ENCODE data around the gene GORASP1.

Gene GORASP1

DNA sequence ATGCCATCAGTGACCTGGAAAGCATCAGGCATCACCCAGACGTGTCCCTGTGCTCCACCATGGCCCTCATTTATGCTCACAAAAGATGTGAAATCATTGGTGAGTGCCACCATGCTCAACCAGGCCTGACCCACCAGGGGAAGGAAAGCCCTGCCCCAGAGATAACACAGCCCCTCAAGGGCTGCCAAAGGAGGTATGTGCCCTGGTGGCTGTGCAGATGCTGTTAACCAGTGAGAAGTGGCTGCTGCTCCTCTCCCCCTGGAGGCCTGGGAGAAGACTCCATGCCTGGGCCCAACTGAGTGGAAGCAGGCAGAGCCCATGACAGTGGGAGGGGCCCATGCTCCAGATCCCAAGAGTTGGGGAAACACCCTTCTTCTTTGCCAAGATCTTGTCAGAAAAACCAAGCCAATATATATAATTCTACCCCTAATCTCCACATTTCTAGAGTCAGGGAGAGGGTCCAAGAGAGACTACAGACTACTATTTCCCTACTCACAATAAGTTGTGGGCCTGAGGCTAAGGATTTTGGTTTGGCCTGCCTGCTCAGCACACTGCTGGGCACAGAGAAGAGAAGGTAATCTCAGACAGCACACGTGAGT, 2.7 kb upstream of the GORASP1 start:
- Mint-ChIP-seq H3K4me3 (no peak overlapping the region), H3K27ac (no peak overlapping the region), H3K27me3 (no peaks in the 10 kb centered on the region), H3K9me3 (no peaks in the 10 kb centered on the region), H3K4me1 (ENCODE audit: low read depth in 2 of 2) (peaks cover 37 to 38% of the 10 kb centered on the region in 2 donors), H3K36me3 (ENCODE audit: insufficient read depth) (peaks cover 4% of the 10 kb centered on the region)
- ATAC-seq (replicated peaks) (no peak), DNase-seq (no peak)

DNA sequence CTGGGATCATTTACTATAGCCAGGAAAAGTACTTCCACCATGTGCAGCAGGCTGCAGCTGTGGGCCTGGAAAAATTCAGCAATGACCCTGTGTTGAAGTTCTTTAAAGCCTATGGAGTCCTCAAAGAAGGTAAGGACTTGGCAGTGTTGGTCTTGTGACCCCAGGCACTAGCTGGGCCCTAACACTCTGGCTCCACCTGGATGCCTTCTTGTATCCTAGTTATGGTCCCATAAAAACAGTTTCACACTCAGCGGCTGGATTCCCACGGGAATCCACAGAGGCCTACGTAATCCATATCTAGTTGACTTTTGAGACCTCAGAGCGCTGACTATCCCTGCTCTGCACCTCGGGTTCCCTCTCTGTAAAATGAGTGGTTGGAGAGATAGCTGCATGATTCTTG, 1.7 kb upstream of the GORASP1 start:
- peak overlapping the region; percentile 93 to 97 for H3K4me3 Mint-ChIP-seq
- ATAC-seq (replicated peaks) (no peak), DNase-seq (no peak)
- H3K27ac Mint-ChIP-seq: no peak overlapping the region
- H3K9me3 Mint-ChIP-seq: no peaks in the 10 kb centered on the region
- peaks cover 4% of the 10 kb centered on the region for H3K36me3 Mint-ChIP-seq (ENCODE audit: insufficient read depth)
- H3K4me1 Mint-ChIP-seq (ENCODE audit: low read depth in 2 of 2): peaks cover 43% of the 10 kb centered on the region in 2 donors
- no peaks in the 10 kb centered on the region for H3K27me3 Mint-ChIP-seq

- H3K27ac Mint-ChIP-seq: peak overlapping the region; percentile 91 to 95
- H3K9me3 Mint-ChIP-seq: no peaks in the 10 kb centered on the region
- H3K27me3 Mint-ChIP-seq: no peaks in the 10 kb centered on the region
- peak overlapping the region; percentile 93 to 97 for H3K4me3 Mint-ChIP-seq
- ATAC-seq (replicated peaks) (peak; percentile 77), DNase-seq (peak; percentile 43 to 49 (median 46))
- H3K36me3 Mint-ChIP-seq (ENCODE audit: insufficient read depth): peaks cover 6% of the 10 kb centered on the region
- H3K4me1 Mint-ChIP-seq (ENCODE audit: low read depth in 2 of 2): peaks cover 46 to 47% of the 10 kb centered on the region in 2 donors
Observed at GRCh38 chr3:39108200-39108710, 828 bp upstream of the GORASP1 start.

GRCh38 chr3:39106851-39107387, 508 bp downstream of the GORASP1 start:
- DNase-seq (no peak), ATAC-seq (replicated peaks) (peak; percentile 3)
- peaks cover 6% of the 10 kb centered on the region for H3K36me3 Mint-ChIP-seq (ENCODE audit: insufficient read depth)
- peak overlapping the region; percentile 83 to 97 for H3K4me3 Mint-ChIP-seq
- H3K27me3 Mint-ChIP-seq: no peaks in the 10 kb centered on the region
- H3K27ac Mint-ChIP-seq: peak overlapping the region; percentile 2 to 60
- H3K9me3 Mint-ChIP-seq: no peaks in the 10 kb centered on the region
- H3K4me1 Mint-ChIP-seq (ENCODE audit: low read depth in 2 of 2): peaks cover 56 to 59% of the 10 kb centered on the region in 2 donors

DNA sequence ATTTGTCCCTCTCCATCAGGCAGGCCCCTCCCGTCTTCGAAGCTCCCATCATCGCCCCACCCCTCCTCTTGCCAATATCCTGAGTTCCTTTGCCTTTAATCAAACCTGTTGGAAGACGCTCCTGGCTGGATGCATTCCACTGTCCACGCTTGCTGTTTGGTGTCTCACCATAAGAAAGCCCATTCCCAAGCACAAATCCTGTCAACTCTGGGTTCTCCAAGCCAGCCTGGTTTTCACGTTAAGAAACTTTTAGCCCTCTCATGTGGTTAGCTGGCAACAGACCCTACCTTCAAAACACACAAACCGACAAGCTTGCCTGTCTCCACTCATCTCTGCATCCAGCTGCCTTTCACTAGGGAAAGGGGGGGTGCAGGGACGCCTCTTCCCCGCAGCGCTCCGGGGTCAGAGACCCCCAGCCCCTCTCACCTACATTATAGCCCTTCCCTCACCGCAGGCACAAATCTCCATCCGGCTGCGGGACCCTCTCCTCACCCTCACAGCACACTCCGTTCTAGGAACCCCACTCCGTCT, 1.1 kb downstream of the GORASP1 start:
- Mint-ChIP-seq H3K4me1 (ENCODE audit: low read depth in 2 of 2) (peaks cover 56 to 62% of the 10 kb centered on the region in 2 donors), H3K27ac (peak overlapping the region; percentile 2 to 60), H3K27me3 (no peaks in the 10 kb centered on the region), H3K4me3 (peak overlapping the region; percentile 83 to 97), H3K9me3 (no peaks in the 10 kb centered on the region), H3K36me3 (ENCODE audit: insufficient read depth) (peaks cover 6% of the 10 kb centered on the region)
- DNase-seq (no peak), ATAC-seq (replicated peaks) (no peak)

DNA sequence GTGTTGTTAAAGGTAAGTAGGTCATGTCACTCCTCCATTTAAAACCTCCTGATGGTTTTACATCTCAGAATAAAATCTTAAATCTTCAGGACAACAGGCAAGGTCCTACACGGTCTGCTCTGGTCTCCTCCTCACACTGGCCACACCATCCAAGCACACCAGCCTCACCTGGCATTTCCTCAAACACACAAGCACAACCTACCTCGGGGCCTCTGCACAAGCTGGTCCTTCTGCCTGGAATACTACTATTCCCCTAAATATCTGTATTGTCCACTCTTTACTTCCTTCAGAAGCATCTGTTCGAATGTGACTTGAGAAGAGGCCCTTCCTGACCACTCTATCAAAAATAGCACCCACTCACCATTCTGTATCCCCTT, 1.8 kb downstream of the GORASP1 start:
- Mint-ChIP-seq H3K4me1 (ENCODE audit: low read depth in 2 of 2) (peaks cover 60 to 68% of the 10 kb centered on the region in 2 donors), H3K4me3 (peak overlapping the region; percentile 83 to 97), H3K27me3 (no peaks in the 10 kb centered on the region), H3K9me3 (no peaks in the 10 kb centered on the region), H3K36me3 (ENCODE audit: insufficient read depth) (peaks cover 6% of the 10 kb centered on the region), H3K27ac (no peak overlapping the region)
- DNase-seq: no peak
- ATAC-seq (replicated peaks): no peak

GRCh38 chr3:39104961-39105686, 2.3 kb downstream of the GORASP1 start:
- Mint-ChIP-seq H3K4me3 (peak overlapping the region in 1 of 2 donors; percentile 83), H3K27ac (peak overlapping the region in 1 of 2 donors; percentile 73), H3K27me3 (no peaks in the 10 kb centered on the region), H3K9me3 (no peaks in the 10 kb centered on the region), H3K36me3 (ENCODE audit: insufficient read depth) (peaks cover 10% of the 10 kb centered on the region), H3K4me1 (ENCODE audit: low read depth in 2 of 2) (peaks cover 60 to 68% of the 10 kb centered on the region in 2 donors)
- DNase-seq: no peak
- ATAC-seq (replicated peaks): no peak

DNA sequence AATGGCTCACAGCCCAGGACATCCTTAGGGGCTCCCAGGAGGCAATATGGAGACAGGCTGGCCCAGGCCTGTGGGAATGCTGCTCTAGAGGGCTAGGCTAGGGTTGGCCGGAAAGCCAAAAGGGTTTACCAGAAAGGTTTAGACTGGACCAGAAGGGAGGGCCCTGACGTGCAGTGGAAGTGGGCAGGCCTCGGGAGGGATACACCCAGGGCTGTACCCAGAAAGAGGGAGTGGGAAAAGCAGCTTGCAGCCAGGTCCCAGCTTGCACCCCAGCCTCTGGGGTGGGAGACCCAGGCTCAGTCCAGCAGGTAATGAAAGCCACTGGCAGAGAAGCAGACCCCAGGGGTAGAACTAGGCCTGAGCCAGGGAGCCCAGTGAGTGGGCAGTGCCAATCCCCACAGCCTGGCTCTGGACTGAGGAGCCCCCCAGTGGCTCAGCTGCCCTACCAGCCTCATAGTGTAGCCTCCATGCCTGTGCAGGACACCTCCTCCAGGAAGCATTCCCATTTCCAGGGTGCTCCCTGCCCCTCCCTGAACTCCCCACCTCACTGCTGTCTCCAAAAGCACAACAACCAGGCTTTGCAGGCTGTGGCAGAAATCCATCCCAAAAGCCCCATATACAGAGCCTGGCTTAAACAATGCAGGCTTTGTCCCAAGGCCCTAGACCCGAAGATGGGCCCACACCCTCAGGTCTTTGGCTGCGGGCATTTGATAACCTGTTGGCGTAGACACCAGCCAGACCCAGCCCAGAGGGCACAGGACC, 3.5 kb downstream of the GORASP1 start:
- H3K27me3 Mint-ChIP-seq: no peaks in the 10 kb centered on the region
- H3K36me3 Mint-ChIP-seq (ENCODE audit: insufficient read depth): peaks cover 20% of the 10 kb centered on the region
- ATAC-seq (replicated peaks) (no peak), DNase-seq (no peak)
- H3K4me1 Mint-ChIP-seq (ENCODE audit: low read depth in 2 of 2): peaks cover 55 to 62% of the 10 kb centered on the region in 2 donors
- no peaks in the 10 kb centered on the region for H3K9me3 Mint-ChIP-seq
- H3K27ac Mint-ChIP-seq: peak overlapping the region in 1 of 2 donors; percentile 41
- no peak overlapping the region for H3K4me3 Mint-ChIP-seq

DNA sequence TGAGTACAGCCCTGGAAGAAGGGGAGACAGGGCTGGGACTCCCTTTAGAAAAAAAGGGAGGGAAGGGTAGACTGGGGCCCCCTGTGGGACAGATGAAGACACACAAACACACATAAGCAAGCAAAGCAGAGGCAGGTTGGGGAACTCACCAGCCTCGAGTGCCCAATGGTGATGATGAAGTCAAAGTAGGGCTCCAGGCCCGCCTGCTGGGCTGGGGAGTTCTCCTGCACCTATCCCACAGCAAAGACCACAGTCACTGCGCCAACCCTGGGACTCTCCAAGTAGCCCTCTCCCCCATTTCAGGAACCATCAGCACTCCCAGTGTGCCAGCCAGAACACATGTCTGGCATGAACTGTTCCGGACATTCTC, 4.1 kb downstream of the GORASP1 start:
- Mint-ChIP-seq H3K36me3 (ENCODE audit: insufficient read depth) (peaks cover 22% of the 10 kb centered on the region), H3K4me1 (ENCODE audit: low read depth in 2 of 2) (peaks cover 48 to 55% of the 10 kb centered on the region in 2 donors), H3K27me3 (no peaks in the 10 kb centered on the region), H3K9me3 (no peaks in the 10 kb centered on the region), H3K4me3 (no peak overlapping the region), H3K27ac (peak overlapping the region in 1 of 2 donors; percentile 41)
- ATAC-seq (replicated peaks) (no peak), DNase-seq (no peak)

DNA sequence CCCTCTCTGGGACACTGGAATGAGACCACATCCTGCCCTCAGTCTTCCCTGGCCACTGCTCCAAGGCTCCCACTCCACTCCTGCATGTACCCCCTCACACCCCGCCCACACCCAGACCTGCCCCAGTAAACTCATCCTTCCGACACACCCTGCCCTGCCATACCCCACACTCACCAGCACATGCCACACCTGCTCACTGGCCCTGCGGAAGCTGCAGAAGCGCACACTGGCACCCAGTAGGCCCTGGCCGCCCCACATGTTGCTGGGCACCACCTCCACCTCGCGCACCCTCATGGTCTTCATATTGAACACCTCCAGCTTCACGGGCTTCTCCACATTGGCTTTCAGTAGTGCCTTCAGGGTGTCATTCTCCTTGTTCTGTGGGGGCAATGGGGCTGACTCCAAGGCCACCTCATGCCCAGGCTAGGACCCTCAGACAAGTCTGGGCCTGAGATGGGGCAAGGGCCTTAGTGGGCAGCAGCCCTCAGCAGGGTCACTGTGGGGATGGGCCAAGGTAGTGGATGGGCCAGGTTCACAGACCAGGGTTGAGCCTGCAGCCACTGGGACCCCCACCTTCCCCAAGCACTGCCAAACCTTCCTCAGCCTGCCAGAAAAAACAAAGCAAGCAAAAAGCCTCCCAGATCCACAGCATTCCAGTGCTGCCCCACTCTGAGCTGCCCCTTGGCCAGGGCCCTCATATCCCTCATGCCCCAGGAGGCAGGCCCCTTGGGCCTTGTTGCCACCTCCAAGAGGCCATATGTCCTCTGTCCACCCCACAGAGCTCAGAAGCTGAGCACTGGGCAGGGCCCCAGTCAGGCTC, 4.7 kb downstream of the GORASP1 start:
- no peak for DNase-seq

DNA sequence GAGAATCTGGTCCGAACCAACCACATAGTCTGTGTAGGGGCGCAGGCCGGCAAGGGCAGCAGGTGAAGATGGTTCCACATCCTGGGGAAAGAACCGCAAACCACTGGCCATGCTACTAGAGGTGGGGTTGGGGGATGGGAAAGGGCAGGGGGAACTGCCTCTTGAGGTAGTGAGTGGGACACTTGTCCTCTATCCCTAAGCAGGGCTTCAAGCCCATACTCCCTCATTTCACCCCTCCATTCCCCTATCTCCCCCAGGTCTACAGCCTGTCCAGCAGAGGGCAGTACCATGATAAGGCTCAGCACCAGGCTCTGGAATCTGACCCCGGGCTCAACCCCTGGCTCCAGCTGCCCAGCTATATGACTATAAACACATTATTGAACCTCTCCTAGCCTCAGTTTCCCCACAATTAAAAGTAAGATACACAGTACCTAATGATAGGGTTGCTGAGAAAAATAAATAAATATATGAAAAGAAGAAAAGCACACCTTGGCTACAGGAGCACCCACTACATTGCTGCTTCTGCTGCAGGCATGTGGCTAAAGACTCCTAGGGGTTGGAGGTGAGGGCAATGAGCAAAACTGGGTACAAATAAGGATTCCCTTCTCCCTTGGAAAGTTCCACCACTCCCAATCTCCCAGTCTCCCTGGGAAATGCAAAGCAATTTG, 6.3 kb downstream of the GORASP1 start:
- peak; percentile 37 to 41 (median 38) for DNase-seq
- ATAC-seq (replicated peaks): peak; percentile 78
- H3K4me1 Mint-ChIP-seq (ENCODE audit: low read depth in 2 of 2): peaks cover 31 to 39% of the 10 kb centered on the region in 2 donors
- H3K9me3 Mint-ChIP-seq: no peaks in the 10 kb centered on the region
- H3K27ac Mint-ChIP-seq: peak overlapping the region in 1 of 2 donors; percentile 41
- no peaks in the 10 kb centered on the region for H3K27me3 Mint-ChIP-seq
- no peak overlapping the region for H3K4me3 Mint-ChIP-seq
- H3K36me3 Mint-ChIP-seq (ENCODE audit: insufficient read depth): peaks cover 40% of the 10 kb centered on the region

More for the DNA sequence above, 4.7 kb downstream of the GORASP1 start:
- Mint-ChIP-seq H3K27ac (peak overlapping the region in 1 of 2 donors; percentile 41), H3K27me3 (no peaks in the 10 kb centered on the region), H3K4me3 (no peak overlapping the region), H3K36me3 (ENCODE audit: insufficient read depth) (peaks cover 26% of the 10 kb centered on the region), H3K4me1 (ENCODE audit: low read depth in 2 of 2) (peaks cover 42 to 49% of the 10 kb centered on the region in 2 donors), H3K9me3 (no peaks in the 10 kb centered on the region)
- ATAC-seq (replicated peaks): no peak

DNA sequence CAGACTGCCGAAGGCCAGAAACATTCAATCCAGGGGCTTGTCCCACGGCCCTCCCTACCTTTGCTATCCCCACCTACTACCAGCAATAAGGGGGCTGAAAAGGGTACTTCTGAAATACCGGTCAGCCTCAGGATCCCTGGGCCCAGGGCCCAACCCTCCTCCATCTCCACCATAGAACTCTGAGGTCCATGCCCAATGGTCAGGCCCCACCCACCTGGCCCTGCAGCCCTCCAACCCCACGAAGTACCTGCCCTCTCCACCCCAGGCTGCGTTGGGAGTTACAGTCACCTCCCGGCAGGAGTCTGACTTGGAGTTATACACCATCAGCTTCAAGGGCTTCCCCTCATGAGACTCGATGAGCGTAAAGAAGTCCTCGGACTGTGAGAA, 6.9 kb downstream of the GORASP1 start:
- Mint-ChIP-seq H3K9me3 (no peaks in the 10 kb centered on the region), H3K36me3 (ENCODE audit: insufficient read depth) (peaks cover 47% of the 10 kb centered on the region), H3K4me1 (ENCODE audit: low read depth in 2 of 2) (peaks cover 25 to 32% of the 10 kb centered on the region in 2 donors), H3K27ac (peak overlapping the region in 1 of 2 donors; percentile 41), H3K27me3 (no peaks in the 10 kb centered on the region), H3K4me3 (no peak overlapping the region)
- ATAC-seq (replicated peaks) (no peak), DNase-seq (no peak)

Measured in effector memory CD8-positive, alpha-beta T cell (primary cell).